Spleen (tissue), 11 donors: ENCODE results near the gene SMG9. TPM values are rescaled to one million over a fixed set of nuclear protein-coding genes. Genes with fewer than 3 reads are reported as not detected.

Experiments
- DNase-seq: peaks from one replicate; pipeline ENCODE4 v3.0.0-alpha.2; 2020
- H3K27ac ChIP-seq, 8 donors: fragments of 200-600 bp; sonication (generic) in 7 of 8; 1 replicate in 4 of 8; 2 replicates in 4 of 8; pipeline versions ENCODE4 v1.5.0 to v1.8.0; 2016 to 2021; ENCODE audit warnings: inconsistent platforms in 4 of 8, mild to moderate bottlenecking in 4 of 8, moderate library complexity in 1 of 8
- H3K27me3 ChIP-seq, 7 donors: fragments of 200-600 bp; sonication (generic) in 6 of 7; replicated peaks in 1 of 7; 1 replicate in 4 of 7; 2 replicates in 3 of 7; pipeline versions ENCODE4 v1.5.0 to v1.8.0; 2016 to 2021; ENCODE audit warnings: inconsistent platforms in 3 of 7, mild to moderate bottlenecking in 1 of 7
- H3K36me3 ChIP-seq, 6 donors: fragments of 200-600 bp; sonication (generic) in 5 of 6; 1 replicate in 4 of 6; 2 replicates in 2 of 6; pipeline versions ENCODE4 v1.5.0 to v1.8.0; 2016 to 2021; ENCODE audit warnings: inconsistent platforms in 2 of 6
- H3K4me1 ChIP-seq, 6 donors: fragments of 200-600 bp; sonication (generic) in 5 of 6; 1 replicate in 3 of 6; 2 replicates in 3 of 6; pipeline versions ENCODE4 v1.5.0 to v1.8.0; 2016 to 2021; ENCODE audit warnings: inconsistent platforms in 3 of 6
- H3K4me3 ChIP-seq, 8 donors: fragments of 200-600 bp; sonication (generic) in 7 of 8; 1 replicate in 4 of 8; 2 replicates in 4 of 8; pipeline versions ENCODE4 v1.5.0 to v1.8.0; 2016 to 2021; ENCODE audit warnings: inconsistent platforms in 4 of 8, mild to moderate bottlenecking in 4 of 8, moderate library complexity in 2 of 8
- H3K9me3 ChIP-seq, 8 donors: fragments of 200-600 bp; sonication (generic) in 7 of 8; 1 replicate in 4 of 8; 2 replicates in 4 of 8; pipeline versions ENCODE4 v1.5.0 to v1.8.0; 2016 to 2021; ENCODE audit warnings: inconsistent platforms in 4 of 8
- POLR2A ChIP-seq, 3 donors: fragments of 450-650 bp; IDR thresholded peaks; one replicate each; pipeline ENCODE4 v1.5.1; 2017; ENCODE audit warnings: antibody characterized with exemption in 3 of 3, mild to moderate bottlenecking in 1 of 3
- POLR2AphosphoS5 ChIP-seq, 3 donors: sonication (generic); formaldehyde crosslinking; IDR thresholded peaks; one replicate each; pipeline ENCODE4 v1.5.1; 2017; ENCODE audit warnings: antibody characterized with exemption in 3 of 3
- WGBS, 5 donors: extraction: QIAGEN DNeasy Blood & Tissue Kit in 3 of 5; methylation state at CpG; one replicate each; pipeline versions ENCODE4 v1.1.5 to v1.1.7; 2013 to 2018; 5-methylcytosine and 5-hydroxymethylcytosine counted together
- intact Hi-C: fragments of 100-400 bp; cut with DNase I; formaldehyde crosslinking; loops from one replicate; pipeline ENCODE4 v1.15.0; 2023; ENCODE audit warnings: low total_unique reads
- polyA plus RNA-seq, 3 donors: library from polyadenylated mRNA; stranded (reverse); fragments of 200-250 nt; gene quantifications; one replicate each; pipeline ENCODE4 v1.2.1, GENCODE V29; 2013
- total RNA-seq, 7 donors: library from RNA; depleted of rRNA in 3 of 7; stranded (reverse); fragments of >200 nt in 3 of 7; fragmentation: NEBNext Ultra II Directional in 4 of 7; extraction: Animal tissue kit (Norgen Biotek cat#: 25700) in 4 of 7; gene quantifications; one replicate each; pipeline versions ENCODE4 v1.1.0 to v1.2.1, GENCODE V29; 2016 to 2021
- TF ChIP-seq, protein P1 (sequence below), 11 experiments: fragments of 200-600 bp in 7 of 11; fragments of 450-650 bp in 4 of 11; sonication (generic) in 4 of 11; IDR thresholded peaks in 8 of 11; conservative IDR thresholded peaks in 3 of 11; 1 replicate in 7 of 11; 2 replicates in 4 of 11; pipeline versions ENCODE4 v1.4.0 to v1.8.0; 2016 to 2021; ENCODE audit warnings: antibody characterized with exemption in 11 of 11, inconsistent platforms in 4 of 11, mild to moderate bottlenecking in 1 of 11
- donor health status: healthy with polysubstance abuse.
- donor health status: DM: no; HTN: no; CAD: no; lungs with moderate emphysema.
- donor health status: DM: no; HTN: no; CAD: no.
- donor health status: Bipolar disorder and iron deficiency.
- donor health status: healthy.
- donor health status: DM: no; HTN: no; CAD: no.
- donor health status: DM: yes; HTN: yes; CAD: no.

The SMG9 gene
- total and polyA plus RNA-seq, 10 donors = 30.9 to 65.9 (median 45.2) TPM

DNA sequence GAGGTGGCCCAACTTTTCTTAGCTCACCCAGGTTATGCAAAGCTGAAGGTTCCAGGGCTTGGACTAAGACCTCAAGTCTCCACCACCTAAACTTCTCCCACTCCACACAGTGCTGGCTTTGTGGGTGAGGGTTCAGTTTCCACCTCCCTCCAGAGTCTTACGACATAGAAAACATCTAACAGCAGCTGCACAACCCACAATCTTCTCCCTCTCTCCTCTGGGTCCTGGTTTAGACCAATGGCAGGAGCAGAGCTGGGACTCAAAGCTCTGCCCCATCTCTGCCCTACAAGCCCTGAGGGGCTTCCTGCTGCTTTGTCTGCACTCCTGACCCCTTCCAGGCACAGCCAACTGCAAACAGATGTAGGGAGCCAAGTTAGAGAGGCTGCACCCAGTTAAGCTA lies 22.9 kb downstream of the SMG9 start:
- peaks cover 6 to 93% (median 81%) of the 10 kb centered on the region in 6 donors for H3K36me3 ChIP-seq
- H3K4me3 ChIP-seq = no peak overlapping the region
- peak overlapping the region in 3 of 8 donors; percentile 24 to 54 (median 42) for H3K27ac ChIP-seq
- H3K27me3 ChIP-seq = no peaks in the 10 kb centered on the region
- DNase-seq = no peak
- H3K9me3 ChIP-seq = no peaks in the 10 kb centered on the region
- intact Hi-C loops = no loop called here
- WGBS, 5 donors = 32 to 75% (median 62%) methylated on average over 1 of the region's 1 CpG
- peaks cover 0 to 30% (median 10%) of the 10 kb centered on the region in 6 donors for H3K4me1 ChIP-seq
- no peak for TF ChIP-seq POLR2AphosphoS5 (IDR thresholded peaks at IDR 0.05)
- TF ChIP-seq, protein P1, sequence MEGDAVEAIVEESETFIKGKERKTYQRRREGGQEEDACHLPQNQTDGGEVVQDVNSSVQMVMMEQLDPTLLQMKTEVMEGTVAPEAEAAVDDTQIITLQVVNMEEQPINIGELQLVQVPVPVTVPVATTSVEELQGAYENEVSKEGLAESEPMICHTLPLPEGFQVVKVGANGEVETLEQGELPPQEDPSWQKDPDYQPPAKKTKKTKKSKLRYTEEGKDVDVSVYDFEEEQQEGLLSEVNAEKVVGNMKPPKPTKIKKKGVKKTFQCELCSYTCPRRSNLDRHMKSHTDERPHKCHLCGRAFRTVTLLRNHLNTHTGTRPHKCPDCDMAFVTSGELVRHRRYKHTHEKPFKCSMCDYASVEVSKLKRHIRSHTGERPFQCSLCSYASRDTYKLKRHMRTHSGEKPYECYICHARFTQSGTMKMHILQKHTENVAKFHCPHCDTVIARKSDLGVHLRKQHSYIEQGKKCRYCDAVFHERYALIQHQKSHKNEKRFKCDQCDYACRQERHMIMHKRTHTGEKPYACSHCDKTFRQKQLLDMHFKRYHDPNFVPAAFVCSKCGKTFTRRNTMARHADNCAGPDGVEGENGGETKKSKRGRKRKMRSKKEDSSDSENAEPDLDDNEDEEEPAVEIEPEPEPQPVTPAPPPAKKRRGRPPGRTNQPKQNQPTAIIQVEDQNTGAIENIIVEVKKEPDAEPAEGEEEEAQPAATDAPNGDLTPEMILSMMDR (IDR thresholded peaks at IDR 0.05 in 8 of 11, conservative IDR thresholded peaks at IDR 0.05 in 3 of 11) = no peak
- TF ChIP-seq POLR2A (IDR thresholded peaks at IDR 0.05) = no peak

GRCh38 chr19:43731346-43731745 lies 23.4 kb downstream of the SMG9 start:
- TF ChIP-seq POLR2AphosphoS5 (IDR thresholded peaks at IDR 0.05) (peak in 1 of 3 donors; percentile 41), POLR2A (IDR thresholded peaks at IDR 0.05) (no peak)
- TF ChIP-seq, protein P1 (IDR thresholded peaks at IDR 0.05 in 8 of 11, conservative IDR thresholded peaks at IDR 0.05 in 3 of 11) = no peak
- no peak for DNase-seq
- Histone ChIP-seq H3K9me3 (no peaks in the 10 kb centered on the region), H3K27me3 (no peaks in the 10 kb centered on the region), H3K4me3 (no peak overlapping the region), H3K36me3 (peaks cover 3 to 88% (median 76%) of the 10 kb centered on the region in 6 donors), H3K4me1 (peaks cover 0 to 35% (median 13%) of the 10 kb centered on the region in 6 donors), H3K27ac (peak overlapping the region in 1 of 8 donors; percentile 42)
- 88 to 98% (median 94%) methylated on average over 10 to 14 of the region's 14 CpGs for WGBS, 5 donors
- intact Hi-C loops = no loop called here

DNA sequence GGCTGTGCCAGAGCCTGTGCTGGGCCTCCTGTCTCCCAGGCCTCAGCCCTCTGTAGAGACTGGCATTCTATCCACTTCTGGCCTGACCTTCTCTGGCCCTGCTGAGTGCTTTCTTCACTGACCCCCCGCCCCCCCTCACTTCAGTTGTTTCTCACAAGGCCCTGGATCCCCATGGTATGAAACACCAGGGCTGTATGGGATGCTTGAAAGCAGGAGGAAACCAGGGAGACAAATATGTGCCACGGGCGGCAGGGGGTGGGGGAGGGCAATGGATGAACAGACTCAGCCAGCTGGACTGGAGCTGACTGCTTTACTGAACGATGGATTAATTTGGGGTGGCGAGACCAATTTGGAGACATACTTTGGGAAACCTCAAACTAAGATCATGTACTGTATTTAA lies 24.8 kb downstream of the SMG9 start:
- no peak for TF ChIP-seq POLR2AphosphoS5 (IDR thresholded peaks at IDR 0.05)
- no peak for TF ChIP-seq POLR2A (IDR thresholded peaks at IDR 0.05)
- TF ChIP-seq, protein P1 (IDR thresholded peaks at IDR 0.05 in 8 of 11, conservative IDR thresholded peaks at IDR 0.05 in 3 of 11) = no peak
- Histone ChIP-seq H3K9me3 (no peaks in the 10 kb centered on the region), H3K27ac (peak overlapping the region in 1 of 8 donors; percentile 4), H3K4me1 (peaks cover 8 to 49% (median 26%) of the 10 kb centered on the region in 6 donors), H3K4me3 (no peak overlapping the region), H3K27me3 (no peaks in the 10 kb centered on the region), H3K36me3 (peaks cover 3 to 74% (median 66%) of the 10 kb centered on the region in 6 donors)
- 83 to 92% (median 88%) methylated on average over 5 of the region's 5 CpGs for WGBS, 5 donors
- intact Hi-C loops = no loop called here
- DNase-seq = no peak

GRCh38 chr19:43727593-43727853 lies 27.2 kb downstream of the SMG9 start:
- intact Hi-C loops = no loop called here
- Histone ChIP-seq H3K9me3 (no peaks in the 10 kb centered on the region), H3K4me1 (peaks cover 8 to 42% (median 24%) of the 10 kb centered on the region in 6 donors), H3K4me3 (no peak overlapping the region), H3K27ac (peak overlapping the region in 2 of 8 donors; percentile 7 to 58), H3K36me3 (peaks cover 0 to 50% (median 46%) of the 10 kb centered on the region in 6 donors), H3K27me3 (no peaks in the 10 kb centered on the region)
- 43 to 89% (median 74%) methylated on average over 4 of the region's 4 CpGs for WGBS, 5 donors
- DNase-seq = no peak
- no peak for TF ChIP-seq POLR2AphosphoS5 (IDR thresholded peaks at IDR 0.05)
